Measurements from ENCODE around the gene GBX2.
"Not testable (repeated sequence)": the region's sequence is repeated elsewhere in the genome, so short reads cannot be mapped to it uniquely, and the experiment has no call there.

The GBX2 gene

GRCh38 chr2:236156095-236156859 lies 11.9 kb downstream of the GBX2 start:
- DNase-seq (ENCODE audit: low read depth, low spot score): no peak

GRCh38 chr2:236155406-236155805 lies 12.8 kb downstream of the GBX2 start:
- DNase-seq (ENCODE audit: low read depth, low spot score): no peak

- no peak for DNase-seq (ENCODE audit: low read depth, low spot score)
Observed at GRCh38 chr2:236146436-236146835, 21.8 kb downstream of the GBX2 start.

- no peak for DNase-seq (ENCODE audit: low read depth, low spot score)
Observed at GRCh38 chr2:236143811-236144210, 24.4 kb downstream of the GBX2 start.

GRCh38 chr2:236141616-236142015 lies 26.6 kb downstream of the GBX2 start:
- not testable (repeated sequence) for DNase-seq (ENCODE audit: low read depth, low spot score)

GRCh38 chr2:236137066-236137465 lies 31.1 kb downstream of the GBX2 start:
- DNase-seq (ENCODE audit: low read depth, low spot score): no peak

- no peak for DNase-seq (ENCODE audit: low read depth, low spot score)
Observed at GRCh38 chr2:236136538-236136937, 31.6 kb downstream of the GBX2 start.

- no peak for DNase-seq (ENCODE audit: low read depth, low spot score)
Observed at GRCh38 chr2:236133410-236134012, 34.7 kb downstream of the GBX2 start.

GRCh38 chr2:236131073-236131692 lies 37.0 kb downstream of the GBX2 start:
- DNase-seq (ENCODE audit: low read depth, low spot score): no peak

- no peak for DNase-seq (ENCODE audit: low read depth, low spot score)
Observed at GRCh38 chr2:236130349-236130998, 37.7 kb downstream of the GBX2 start.

- no peak for DNase-seq (ENCODE audit: low read depth, low spot score)
Observed at GRCh38 chr2:236129935-236130334, 38.3 kb downstream of the GBX2 start.

GRCh38 chr2:236128321-236128720 lies 39.9 kb downstream of the GBX2 start:
- no peak for DNase-seq (ENCODE audit: low read depth, low spot score)

- DNase-seq (ENCODE audit: low read depth, low spot score): no peak
Observed at GRCh38 chr2:236127010-236127409, 41.2 kb downstream of the GBX2 start.

GRCh38 chr2:236125541-236125940 lies 42.6 kb downstream of the GBX2 start:
- no peak for DNase-seq (ENCODE audit: low read depth, low spot score)

GRCh38 chr2:236124182-236124893 lies 43.8 kb downstream of the GBX2 start:
- no peak for DNase-seq (ENCODE audit: low read depth, low spot score)

GRCh38 chr2:236123716-236124115 lies 44.5 kb downstream of the GBX2 start:
- no peak for DNase-seq (ENCODE audit: low read depth, low spot score)

GRCh38 chr2:236122236-236122635 lies 46.0 kb downstream of the GBX2 start:
- DNase-seq (ENCODE audit: low read depth, low spot score): no peak

- DNase-seq (ENCODE audit: low read depth, low spot score): no peak
Observed at GRCh38 chr2:236121546-236121945, 46.6 kb downstream of the GBX2 start.

GRCh38 chr2:236120829-236121228 lies 47.4 kb downstream of the GBX2 start:
- DNase-seq (ENCODE audit: low read depth, low spot score): no peak

- no peak for DNase-seq (ENCODE audit: low read depth, low spot score)
Observed at GRCh38 chr2:236120141-236120601, 48.0 kb downstream of the GBX2 start.

GRCh38 chr2:236119476-236119875 lies 48.7 kb downstream of the GBX2 start:
- no peak for DNase-seq (ENCODE audit: low read depth, low spot score)

- no peak for DNase-seq (ENCODE audit: low read depth, low spot score)
Observed at GRCh38 chr2:236119003-236119402, 49.2 kb downstream of the GBX2 start.
